ENCODE results near the gene SLC6A11. TPM values are rescaled to one million over a fixed set of nuclear protein-coding genes. Genes with fewer than 3 reads are reported as not detected.

SLC6A11 gene
- polyA plus RNA-seq, 1 donor (not counting 4 experiments of a cell fraction or from before 2014, with no cell fraction given) = 9.8 TPM

DNA sequence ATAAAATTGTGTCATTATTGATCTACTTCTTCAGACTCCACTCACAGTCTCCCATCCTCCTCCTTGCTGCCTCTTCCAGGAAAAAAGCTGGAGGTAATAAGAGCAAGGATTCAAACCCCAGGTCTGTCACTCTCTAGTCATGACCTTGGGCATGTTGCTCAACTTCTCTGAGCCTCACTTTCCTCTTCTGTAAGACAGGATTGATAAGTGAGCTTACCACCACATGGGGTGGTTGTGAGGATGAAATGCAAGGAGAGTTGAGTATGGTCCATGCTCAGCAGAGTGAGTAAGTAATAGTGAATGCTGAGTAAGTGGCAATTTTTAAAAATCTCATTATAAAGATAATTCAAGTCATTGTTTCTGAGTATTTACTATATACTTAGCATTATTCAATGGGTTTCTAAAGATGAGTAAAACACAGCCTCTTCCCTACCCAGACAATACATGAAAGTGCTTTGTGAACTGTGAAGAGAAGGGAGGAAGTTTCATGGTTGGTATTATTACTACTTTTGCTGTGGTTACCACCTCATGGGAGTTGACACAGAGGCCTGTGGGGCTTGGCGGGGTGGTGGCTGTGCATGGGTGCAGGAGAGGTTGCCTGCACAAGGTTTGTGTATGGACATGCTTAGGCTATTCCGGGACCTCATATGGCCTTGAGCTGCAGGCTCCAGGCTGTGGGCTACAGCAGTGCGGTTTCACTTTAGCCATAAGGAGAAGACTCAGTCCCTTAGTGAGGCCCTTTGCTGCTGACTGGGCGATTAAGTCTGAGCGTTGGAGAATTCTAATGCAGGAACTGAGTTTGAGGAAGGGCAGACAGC is 30.0 kb downstream of the SLC6A11 start:
- dilution Hi-C loops (cut with MboI; ENCODE audit: extremely low pct_ligation_motif_present, low sequenced_read_pairs) = no loop called here
- Histone ChIP-seq H3K9me1 (ENCODE audit: control insufficient read depth, extremely low read depth, insufficient read depth, low read length) (no peaks in the 10 kb centered on the region), H4K20me1 (ENCODE audit: control insufficient read depth, extremely low read depth, insufficient read depth, low read length) (peaks cover 2% of the 10 kb centered on the region), H3K27ac (ENCODE audit: control insufficient read depth, insufficient read depth, low read length) (no peak overlapping the region), H3K27me3 (ENCODE audit: control insufficient read depth, extremely low read depth, insufficient read depth, low read length) (no peaks in the 10 kb centered on the region), H3K9me3 (ENCODE audit: control insufficient read depth, low read depth, low read length) (no peaks in the 10 kb centered on the region), H3K4me3 (ENCODE audit: control insufficient read depth in 2 of 3, extremely low read depth in 1 of 3, insufficient read depth in 2 of 3, low read depth in 1 of 3, low read length in 3 of 3) (no peak overlapping the region), H3K36me3 (ENCODE audit: control insufficient read depth in 2 of 2, extremely low read depth in 1 of 2, insufficient read depth in 2 of 2, low read length in 2 of 2) (peaks cover 3 to 6% of the 10 kb centered on the region in 2 experiments), H3K4me2 (ENCODE audit: control insufficient read depth, extremely low read depth, insufficient read depth, low read depth, low read length) (no peak overlapping the region), H3K4me1 (ENCODE audit: control insufficient read depth, extremely low read depth, insufficient read depth, low read length) (peaks cover 11% of the 10 kb centered on the region), H2AFZ (ENCODE audit: control insufficient read depth, low read length) (no peak overlapping the region), H3K9ac (ENCODE audit: control insufficient read depth, extremely low read depth, insufficient read depth, low read length) (no peak overlapping the region), H3K79me2 (ENCODE audit: control insufficient read depth, insufficient read depth, low read length) (no peaks in the 10 kb centered on the region)
- no peak for DNase-seq (ENCODE audit: low read depth, low spot score)
- TF ChIP-seq, protein P1, sequence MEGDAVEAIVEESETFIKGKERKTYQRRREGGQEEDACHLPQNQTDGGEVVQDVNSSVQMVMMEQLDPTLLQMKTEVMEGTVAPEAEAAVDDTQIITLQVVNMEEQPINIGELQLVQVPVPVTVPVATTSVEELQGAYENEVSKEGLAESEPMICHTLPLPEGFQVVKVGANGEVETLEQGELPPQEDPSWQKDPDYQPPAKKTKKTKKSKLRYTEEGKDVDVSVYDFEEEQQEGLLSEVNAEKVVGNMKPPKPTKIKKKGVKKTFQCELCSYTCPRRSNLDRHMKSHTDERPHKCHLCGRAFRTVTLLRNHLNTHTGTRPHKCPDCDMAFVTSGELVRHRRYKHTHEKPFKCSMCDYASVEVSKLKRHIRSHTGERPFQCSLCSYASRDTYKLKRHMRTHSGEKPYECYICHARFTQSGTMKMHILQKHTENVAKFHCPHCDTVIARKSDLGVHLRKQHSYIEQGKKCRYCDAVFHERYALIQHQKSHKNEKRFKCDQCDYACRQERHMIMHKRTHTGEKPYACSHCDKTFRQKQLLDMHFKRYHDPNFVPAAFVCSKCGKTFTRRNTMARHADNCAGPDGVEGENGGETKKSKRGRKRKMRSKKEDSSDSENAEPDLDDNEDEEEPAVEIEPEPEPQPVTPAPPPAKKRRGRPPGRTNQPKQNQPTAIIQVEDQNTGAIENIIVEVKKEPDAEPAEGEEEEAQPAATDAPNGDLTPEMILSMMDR (optimal IDR thresholded peaks at IDR 0.05 in 1 of 3, IDR thresholded peaks at IDR 0.05 in 1 of 3, conservative IDR thresholded peaks at IDR 0.05 in 1 of 3; ENCODE audit: extremely low read depth in 1 of 3, insufficient read depth in 2 of 3, low read length in 3 of 3) = no peak
- no peak for TF ChIP-seq EZH2 (IDR thresholded peaks at IDR 0.05; ENCODE audit: low read length)
- FAIRE-seq = no peak

- FAIRE-seq = no peak
- Histone ChIP-seq H3K79me2 (ENCODE audit: control insufficient read depth, insufficient read depth, low read length) (no peaks in the 10 kb centered on the region), H2AFZ (ENCODE audit: control insufficient read depth, low read length) (no peak overlapping the region), H3K36me3 (ENCODE audit: control insufficient read depth in 2 of 2, extremely low read depth in 1 of 2, insufficient read depth in 2 of 2, low read length in 2 of 2) (peaks cover 3 to 6% of the 10 kb centered on the region in 2 experiments), H3K9ac (ENCODE audit: control insufficient read depth, extremely low read depth, insufficient read depth, low read length) (no peak overlapping the region), H3K4me1 (ENCODE audit: control insufficient read depth, extremely low read depth, insufficient read depth, low read length) (peaks cover 11% of the 10 kb centered on the region), H3K27ac (ENCODE audit: control insufficient read depth, insufficient read depth, low read length) (no peak overlapping the region), H3K4me2 (ENCODE audit: control insufficient read depth, extremely low read depth, insufficient read depth, low read depth, low read length) (no peak overlapping the region), H3K4me3 (ENCODE audit: control insufficient read depth in 2 of 3, extremely low read depth in 1 of 3, insufficient read depth in 2 of 3, low read depth in 1 of 3, low read length in 3 of 3) (no peak overlapping the region), H3K9me1 (ENCODE audit: control insufficient read depth, extremely low read depth, insufficient read depth, low read length) (no peaks in the 10 kb centered on the region), H4K20me1 (ENCODE audit: control insufficient read depth, extremely low read depth, insufficient read depth, low read length) (peaks cover 2% of the 10 kb centered on the region), H3K27me3 (ENCODE audit: control insufficient read depth, extremely low read depth, insufficient read depth, low read length) (no peaks in the 10 kb centered on the region), H3K9me3 (ENCODE audit: control insufficient read depth, low read depth, low read length) (no peaks in the 10 kb centered on the region)
- TF ChIP-seq EZH2 (IDR thresholded peaks at IDR 0.05; ENCODE audit: low read length) = no peak
- TF ChIP-seq, protein P1 (optimal IDR thresholded peaks at IDR 0.05 in 1 of 3, IDR thresholded peaks at IDR 0.05 in 1 of 3, conservative IDR thresholded peaks at IDR 0.05 in 1 of 3; ENCODE audit: extremely low read depth in 1 of 3, insufficient read depth in 2 of 3, low read length in 3 of 3) = no peak
- dilution Hi-C loops (cut with MboI; ENCODE audit: extremely low pct_ligation_motif_present, low sequenced_read_pairs) = no loop called here
- no peak for DNase-seq (ENCODE audit: low read depth, low spot score)
Measured at GRCh38 chr3:10846657-10846975, 30.6 kb downstream of the SLC6A11 start.
